Thyroid gland (tissue), 4 donors: Measurements from ENCODE around the gene PRKAG1. TPM values are rescaled to one million over a fixed set of nuclear protein-coding genes. Genes with fewer than 3 reads are reported as not detected.

Experiments used
- DNase-seq, 2 donors: peaks; one replicate each; pipeline ENCODE4 v3.0.0-alpha.2; 2019
- H3K27ac ChIP-seq, 3 donors: fragments of 200-600 bp; sonication (generic); 1 replicate in 2 of 3; 2 replicates in 1 of 3; pipeline ENCODE4 v1.5.1; 2016 to 2019; ENCODE audit warnings: mild to moderate bottlenecking in 1 of 3, moderate library complexity in 1 of 3
- H3K27me3 ChIP-seq: fragments of 200-600 bp; sonication (generic); one replicate; pipeline ENCODE4 v1.5.1; 2019
- H3K36me3 ChIP-seq, 2 donors: fragments of 200-600 bp; sonication (generic); one replicate each; pipeline ENCODE4 v1.5.1; 2016 to 2019
- H3K4me1 ChIP-seq, 2 donors: fragments of 200-600 bp; sonication (generic); one replicate each; pipeline ENCODE4 v1.5.1; 2017 to 2019
- H3K4me3 ChIP-seq, 3 donors: fragments of 200-600 bp; sonication (generic); replicated peaks in 1 of 3; 1 replicate in 2 of 3; 2 replicates in 1 of 3; pipeline ENCODE4 v1.5.1; 2016; ENCODE audit warnings: mild to moderate bottlenecking in 1 of 3
- H3K9me3 ChIP-seq: fragments of 200-600 bp; sonication (generic); one replicate; pipeline ENCODE4 v1.5.1; 2017
- POLR2A ChIP-seq, 2 donors: fragments of 450-650 bp; IDR thresholded peaks; one replicate each; pipeline ENCODE4 v1.6.1; 2017; ENCODE audit warnings: antibody characterized with exemption in 2 of 2, mild to moderate bottlenecking in 2 of 2, moderate library complexity in 1 of 2
- WGBS, 2 donors: methylation state at CpG; one replicate each; pipeline ENCODE4 v1.1.5; 2017; 5-methylcytosine and 5-hydroxymethylcytosine counted together
- intact Hi-C: fragments of 100-400 bp; cut with DNase I; formaldehyde crosslinking; loops from one replicate; pipeline ENCODE4 v1.15.1; 2023
- total RNA-seq, 4 donors: library from RNA; depleted of rRNA; stranded (reverse); fragments of >200 nt; gene quantifications; one replicate each; pipeline ENCODE4 v1.2.3, GENCODE V29; 2016
- TF ChIP-seq, protein P1 (sequence below), 6 experiments: fragments of 200-600 bp in 3 of 6; fragments of 450-650 bp in 3 of 6; sonication (generic) in 3 of 6; IDR thresholded peaks; one replicate each; pipeline ENCODE4 v1.5.1; 2016 to 2019; ENCODE audit warnings: antibody characterized with exemption in 6 of 6, mild to moderate bottlenecking in 2 of 6, inconsistent platforms in 1 of 6, moderate library complexity in 1 of 6

PRKAG1 gene
- total RNA-seq, 4 donors from 2014 or later, result 50.3 to 68.1 (median 59.9) TPM

DNA sequence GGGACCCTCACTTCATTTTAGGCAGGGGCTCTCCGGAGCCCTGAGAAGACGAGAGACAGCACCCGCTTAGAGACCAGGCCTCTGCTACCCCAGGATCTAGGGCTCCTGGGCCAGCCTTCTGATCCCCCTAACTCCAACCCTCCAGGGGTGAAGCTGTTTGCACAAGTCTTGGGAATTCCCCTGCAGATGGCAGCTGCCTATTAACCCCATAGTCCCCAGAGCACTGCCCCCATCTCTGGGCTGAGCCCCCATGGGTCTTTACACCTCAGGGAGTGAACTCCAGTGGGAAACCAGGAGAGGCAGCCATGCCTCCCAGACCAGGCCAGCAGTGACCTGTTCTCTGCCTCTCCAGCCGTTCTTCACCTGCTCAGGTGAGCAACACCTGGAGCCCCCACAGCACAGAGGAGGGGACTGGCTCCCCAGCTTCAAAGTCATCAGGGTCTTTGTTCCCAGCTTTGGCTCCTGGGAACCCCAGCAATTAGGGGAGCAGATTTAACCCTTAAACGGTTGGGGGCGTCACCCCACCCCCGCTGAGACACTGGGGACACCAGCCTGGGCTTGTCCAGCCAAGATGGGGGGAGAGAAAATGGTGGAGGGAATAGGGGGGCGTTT, 49.3 kb downstream of the PRKAG1 start:
- intact Hi-C loops, result no loop called here
- WGBS, 2 donors, result 54 to 61% methylated on average over 6 to 8 of the region's 8 CpGs
- no peaks in the 10 kb centered on the region for H3K9me3 ChIP-seq
- H3K4me3 ChIP-seq, result no peak overlapping the region
- no peak for DNase-seq
- peaks cover 26% of the 10 kb centered on the region for H3K27me3 ChIP-seq
- peaks cover 21 to 23% of the 10 kb centered on the region in 2 donors for H3K4me1 ChIP-seq
- no peaks in the 10 kb centered on the region for H3K36me3 ChIP-seq
- H3K27ac ChIP-seq, result no peak overlapping the region
- no peak for TF ChIP-seq POLR2A (IDR thresholded peaks at IDR 0.05)
- TF ChIP-seq, protein P1, sequence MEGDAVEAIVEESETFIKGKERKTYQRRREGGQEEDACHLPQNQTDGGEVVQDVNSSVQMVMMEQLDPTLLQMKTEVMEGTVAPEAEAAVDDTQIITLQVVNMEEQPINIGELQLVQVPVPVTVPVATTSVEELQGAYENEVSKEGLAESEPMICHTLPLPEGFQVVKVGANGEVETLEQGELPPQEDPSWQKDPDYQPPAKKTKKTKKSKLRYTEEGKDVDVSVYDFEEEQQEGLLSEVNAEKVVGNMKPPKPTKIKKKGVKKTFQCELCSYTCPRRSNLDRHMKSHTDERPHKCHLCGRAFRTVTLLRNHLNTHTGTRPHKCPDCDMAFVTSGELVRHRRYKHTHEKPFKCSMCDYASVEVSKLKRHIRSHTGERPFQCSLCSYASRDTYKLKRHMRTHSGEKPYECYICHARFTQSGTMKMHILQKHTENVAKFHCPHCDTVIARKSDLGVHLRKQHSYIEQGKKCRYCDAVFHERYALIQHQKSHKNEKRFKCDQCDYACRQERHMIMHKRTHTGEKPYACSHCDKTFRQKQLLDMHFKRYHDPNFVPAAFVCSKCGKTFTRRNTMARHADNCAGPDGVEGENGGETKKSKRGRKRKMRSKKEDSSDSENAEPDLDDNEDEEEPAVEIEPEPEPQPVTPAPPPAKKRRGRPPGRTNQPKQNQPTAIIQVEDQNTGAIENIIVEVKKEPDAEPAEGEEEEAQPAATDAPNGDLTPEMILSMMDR (IDR thresholded peaks at IDR 0.05), result no peak

DNA sequence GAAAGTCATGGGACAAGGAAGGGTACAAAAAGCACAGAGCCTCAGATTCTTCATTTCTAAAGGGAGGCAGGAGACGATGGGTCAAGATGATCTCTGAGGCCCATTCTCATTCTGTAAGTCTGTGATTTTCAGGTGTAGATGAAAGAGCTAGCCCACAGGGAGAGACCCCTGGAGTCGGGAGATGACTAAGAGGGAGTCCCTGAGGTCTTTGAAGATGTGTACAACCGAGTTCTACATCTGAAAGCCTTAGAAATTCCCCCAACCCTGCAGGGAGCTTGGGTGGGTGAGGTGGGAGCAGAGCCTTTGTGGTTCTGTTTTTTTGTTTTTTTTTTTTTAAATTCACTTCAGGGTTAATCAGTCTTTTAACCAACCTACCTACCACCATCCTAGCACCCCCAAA, 50.1 kb downstream of the PRKAG1 start:
- Histone ChIP-seq H3K27me3 (peaks cover 25% of the 10 kb centered on the region), H3K27ac (no peak overlapping the region), H3K4me1 (peaks cover 21 to 23% of the 10 kb centered on the region in 2 donors), H3K9me3 (no peaks in the 10 kb centered on the region), H3K36me3 (no peaks in the 10 kb centered on the region), H3K4me3 (no peak overlapping the region)
- DNase-seq, result no peak
- TF ChIP-seq, protein P1 (IDR thresholded peaks at IDR 0.05), result no peak
- TF ChIP-seq POLR2A (IDR thresholded peaks at IDR 0.05), result no peak
- WGBS, 2 donors, result 87 to 95% methylated on average over 3 of the region's 3 CpGs
- intact Hi-C loops, result no loop called here

DNA sequence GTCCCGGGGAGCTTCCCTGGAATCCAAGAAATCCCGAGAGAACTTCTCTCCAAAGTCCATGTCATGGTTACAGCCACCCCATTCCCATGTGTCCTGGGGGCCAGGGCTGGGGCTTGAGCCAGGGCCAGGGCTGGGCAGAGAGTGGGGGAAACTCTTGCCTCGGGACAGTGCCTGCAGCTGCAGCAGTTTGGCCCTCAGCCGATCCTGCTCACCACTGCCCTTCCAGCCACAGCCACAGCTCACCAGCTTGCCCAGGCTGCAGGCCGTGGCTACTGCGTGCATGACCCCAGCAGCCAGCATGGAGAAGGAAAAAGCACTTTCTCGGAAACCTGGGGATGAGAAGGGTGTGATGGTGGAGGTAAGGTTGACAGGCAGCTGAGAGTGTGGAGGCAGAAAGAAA, 50.6 kb downstream of the PRKAG1 start:
- no peak for TF ChIP-seq POLR2A (IDR thresholded peaks at IDR 0.05)
- TF ChIP-seq, protein P1 (IDR thresholded peaks at IDR 0.05), result no peak
- Histone ChIP-seq H3K36me3 (no peaks in the 10 kb centered on the region), H3K4me3 (no peak overlapping the region), H3K4me1 (peaks cover 21 to 23% of the 10 kb centered on the region in 2 donors), H3K9me3 (no peaks in the 10 kb centered on the region), H3K27me3 (peaks cover 25% of the 10 kb centered on the region), H3K27ac (no peak overlapping the region)
- intact Hi-C loops, result no loop called here
- WGBS, 2 donors, result 78 to 81% methylated on average over 7 of the region's 7 CpGs
- no peak for DNase-seq

DNA sequence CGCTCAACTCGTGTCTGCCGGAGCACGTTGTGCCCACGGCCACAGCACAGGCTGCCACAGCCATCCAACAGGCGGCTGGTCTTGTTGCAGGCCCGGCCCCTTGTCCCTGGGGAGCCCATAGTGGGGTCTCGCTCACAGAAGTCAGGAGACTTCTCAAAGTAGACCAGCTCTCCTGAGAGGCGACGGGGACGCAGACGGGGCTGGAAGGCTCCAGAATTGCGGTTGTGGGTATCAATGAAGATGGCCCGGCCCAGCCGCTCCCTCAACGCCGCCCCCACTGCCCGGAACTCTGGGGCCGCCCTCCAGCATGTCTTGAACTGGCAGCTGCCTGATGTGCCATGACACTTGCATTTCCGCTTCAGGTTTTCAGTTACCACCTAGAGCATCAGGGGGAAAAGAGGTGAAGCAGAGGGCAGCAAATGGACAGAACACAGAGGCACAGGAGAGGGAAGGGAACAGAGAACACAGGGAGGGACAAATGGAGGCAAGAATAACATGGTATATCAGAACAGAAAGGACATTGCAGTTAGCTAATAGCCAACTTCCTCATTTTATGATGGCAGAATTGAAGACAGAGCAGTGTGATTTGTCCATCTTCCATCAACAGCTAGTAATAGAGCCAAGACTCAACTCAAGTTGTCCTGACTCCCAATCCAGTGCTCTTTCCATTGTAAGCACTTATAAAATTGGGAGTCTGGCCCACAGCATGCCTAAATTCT, 52.2 kb downstream of the PRKAG1 start:
- Histone ChIP-seq H3K4me1 (peaks cover 14 to 17% of the 10 kb centered on the region in 2 donors), H3K9me3 (no peaks in the 10 kb centered on the region), H3K4me3 (no peak overlapping the region), H3K27ac (no peak overlapping the region), H3K36me3 (no peaks in the 10 kb centered on the region), H3K27me3 (peaks cover 20% of the 10 kb centered on the region)
- 51 to 63% methylated on average over 12 to 14 of the region's 20 CpGs for WGBS, 2 donors
- no peak for DNase-seq
- no peak for TF ChIP-seq POLR2A (IDR thresholded peaks at IDR 0.05)
- TF ChIP-seq, protein P1 (IDR thresholded peaks at IDR 0.05), result no peak
- intact Hi-C loops, result no loop called here

DNA sequence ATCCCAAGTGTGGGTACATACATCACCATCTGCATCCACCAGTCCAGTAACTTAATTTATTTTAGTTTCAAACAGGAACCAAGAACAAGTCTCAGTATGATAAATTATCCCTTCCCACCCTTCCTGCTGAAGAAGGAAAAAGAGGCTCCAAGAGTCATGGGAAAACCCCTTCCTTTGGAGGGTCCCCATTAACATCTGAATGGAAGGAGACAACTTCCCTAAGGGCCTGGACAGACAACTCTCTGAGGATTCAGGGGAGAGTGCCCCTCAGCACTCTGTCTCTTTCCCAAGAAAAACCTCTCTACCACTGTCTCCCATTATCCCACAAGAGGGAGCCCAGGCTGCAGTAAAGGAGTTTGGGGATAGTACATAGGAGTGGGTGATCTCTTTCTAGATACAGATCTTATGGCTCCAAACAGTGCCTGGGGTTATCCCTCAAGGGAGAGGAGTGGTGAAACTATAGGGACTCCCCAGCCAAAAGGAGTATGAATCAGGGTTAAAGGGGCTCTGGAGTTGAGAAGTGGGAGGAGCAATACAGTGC, 53.2 kb downstream of the PRKAG1 start:
- peaks cover 11% of the 10 kb centered on the region for H3K27me3 ChIP-seq
- DNase-seq, result no peak
- H3K4me1 ChIP-seq, result peaks cover 9 to 10% of the 10 kb centered on the region in 2 donors
- H3K36me3 ChIP-seq, result no peaks in the 10 kb centered on the region
- H3K27ac ChIP-seq, result no peak overlapping the region
- H3K4me3 ChIP-seq, result no peak overlapping the region
- no peak for TF ChIP-seq POLR2A (IDR thresholded peaks at IDR 0.05)
- TF ChIP-seq, protein P1 (IDR thresholded peaks at IDR 0.05), result no peak
- no peaks in the 10 kb centered on the region for H3K9me3 ChIP-seq
- intact Hi-C loops, result no loop called here
